ENCODE measurements around the gene SS18. TPM values are rescaled to one million over a fixed set of nuclear protein-coding genes. Genes with fewer than 3 reads are reported as not detected.

Gene SS18
- total RNA-seq, 2 donors from 2014 or later: 84.9 to 87.6 TPM

GRCh38 chr18:26082475-26082874 lies 7.9 kb downstream of the SS18 start:
- Histone ChIP-seq H3K27me3 (ENCODE audit: control insufficient read depth, insufficient read depth, low read length, poor library complexity, severe bottlenecking) (no peaks in the 10 kb centered on the region), H3K9me3 (ENCODE audit: control insufficient read depth, low read length) (no peaks in the 10 kb centered on the region), H3K27ac (ENCODE audit: low read depth, low read length) (no peak overlapping the region), H3K36me3 (ENCODE audit: control insufficient read depth, insufficient read depth, low read length) (peaks cover 95% of the 10 kb centered on the region), H3K9ac (ENCODE audit: extremely low read depth, low read length, poor library complexity, severe bottlenecking) (no peak overlapping the region), H3K4me1 (ENCODE audit: control insufficient read depth, insufficient read depth, low read length) (no peaks in the 10 kb centered on the region), H3K4me3 (ENCODE audit: low read length) (no peak overlapping the region)
- no peaks in the 10 kb centered on the region for H3K9me3 Mint-ChIP-seq
- no peaks in the 10 kb centered on the region for H3K4me1 Mint-ChIP-seq
- DNase-seq: no peak
- no peaks in the 10 kb centered on the region for H3K27me3 Mint-ChIP-seq (ENCODE audit: insufficient read depth)
- WGBS, 2 experiments (ENCODE audit: insufficient coverage in 1 of 2, insufficient read length in 1 of 2): 90 to 97% methylated on average over 2 to 3 of the region's 3 CpGs
- peaks cover 71% of the 10 kb centered on the region for H3K36me3 Mint-ChIP-seq (ENCODE audit: low read depth)
- H3K27ac Mint-ChIP-seq: no peak overlapping the region
- TF ChIP-seq CTCF (conservative IDR thresholded peaks at IDR 0.05): no peak
- H3K4me3 Mint-ChIP-seq: no peak overlapping the region

- Histone ChIP-seq H3K4me3 (ENCODE audit: low read length) (no peak overlapping the region), H3K36me3 (ENCODE audit: control insufficient read depth, insufficient read depth, low read length) (peaks cover 94% of the 10 kb centered on the region), H3K4me1 (ENCODE audit: control insufficient read depth, insufficient read depth, low read length) (no peaks in the 10 kb centered on the region), H3K9ac (ENCODE audit: extremely low read depth, low read length, poor library complexity, severe bottlenecking) (no peak overlapping the region), H3K27me3 (ENCODE audit: control insufficient read depth, insufficient read depth, low read length, poor library complexity, severe bottlenecking) (no peaks in the 10 kb centered on the region), H3K9me3 (ENCODE audit: control insufficient read depth, low read length) (peaks cover 44% of the 10 kb centered on the region), H3K27ac (ENCODE audit: low read depth, low read length) (no peak overlapping the region)
- DNase-seq: no peak
- H3K4me3 Mint-ChIP-seq: no peak overlapping the region
- no peak overlapping the region for H3K27ac Mint-ChIP-seq
- no peaks in the 10 kb centered on the region for H3K27me3 Mint-ChIP-seq (ENCODE audit: insufficient read depth)
- H3K4me1 Mint-ChIP-seq: peaks cover 3% of the 10 kb centered on the region
- peaks cover 75% of the 10 kb centered on the region for H3K36me3 Mint-ChIP-seq (ENCODE audit: low read depth)
- no peak for TF ChIP-seq CTCF (conservative IDR thresholded peaks at IDR 0.05)
- WGBS, 2 experiments (ENCODE audit: insufficient coverage in 1 of 2, insufficient read length in 1 of 2): no CpG with 5 or more reads among the region's 2 CpGs
- H3K9me3 Mint-ChIP-seq: peaks cover 14% of the 10 kb centered on the region
Measured at GRCh38 chr18:26074246-26074645, 16.2 kb downstream of the SS18 start.

DNA sequence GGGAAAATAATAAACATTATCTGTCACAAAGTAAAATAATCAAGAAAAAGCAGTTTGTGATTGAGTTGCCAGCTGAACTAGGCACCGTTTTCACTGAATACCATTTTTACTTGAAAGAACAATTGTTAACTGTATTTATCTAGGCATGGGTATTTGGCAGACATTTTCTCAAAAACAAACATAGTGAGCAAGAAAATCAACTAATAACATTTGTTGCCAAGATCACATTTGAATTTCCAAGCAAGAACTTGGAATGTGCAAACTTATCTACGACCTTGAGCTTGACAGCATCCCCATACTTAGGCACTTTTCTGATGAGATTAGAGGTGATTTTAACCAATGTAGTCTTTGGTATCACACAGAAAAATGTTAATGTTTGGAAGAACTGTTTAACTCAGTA lies 16.7 kb downstream of the SS18 start:
- Mint-ChIP-seq H3K36me3 (ENCODE audit: low read depth) (peaks cover 76% of the 10 kb centered on the region), H3K4me3 (no peak overlapping the region), H3K27ac (no peak overlapping the region), H3K4me1 (peaks cover 3% of the 10 kb centered on the region), H3K9me3 (peaks cover 14% of the 10 kb centered on the region), H3K27me3 (ENCODE audit: insufficient read depth) (no peaks in the 10 kb centered on the region)
- Histone ChIP-seq H3K4me3 (ENCODE audit: low read length) (no peak overlapping the region), H3K27ac (ENCODE audit: low read depth, low read length) (no peak overlapping the region), H3K27me3 (ENCODE audit: control insufficient read depth, insufficient read depth, low read length, poor library complexity, severe bottlenecking) (no peaks in the 10 kb centered on the region), H3K4me1 (ENCODE audit: control insufficient read depth, insufficient read depth, low read length) (no peaks in the 10 kb centered on the region), H3K36me3 (ENCODE audit: control insufficient read depth, insufficient read depth, low read length) (peaks cover 95% of the 10 kb centered on the region), H3K9ac (ENCODE audit: extremely low read depth, low read length, poor library complexity, severe bottlenecking) (no peak overlapping the region), H3K9me3 (ENCODE audit: control insufficient read depth, low read length) (peaks cover 44% of the 10 kb centered on the region)
- 86 to 89% methylated on average over 1 to 2 of the region's 2 CpGs for WGBS, 2 experiments (ENCODE audit: insufficient coverage in 1 of 2, insufficient read length in 1 of 2)
- no peak for TF ChIP-seq CTCF (conservative IDR thresholded peaks at IDR 0.05)
- no peak for DNase-seq

Data from endodermal cell (in vitro differentiated cells).